BLaER1 treated with 17β-estradiol and CSF1 and Interleukin-3, amounts not matched to agents 10 nM and 100 nM (cell line): ENCODE data around the gene ESCO1.
"Not testable (repeated sequence)": the region's sequence is repeated elsewhere in the genome, so short reads cannot be mapped to it uniquely, and the experiment has no call there.

ENCODE experiments used
- H3K27ac ChIP-seq, 11 experiments: shearing (Covaris generic); formaldehyde crosslinking; 2 replicates each; pipeline ENCODE4 v1.8.1; 2022
- H3K27me3 ChIP-seq, 11 experiments: shearing (Covaris generic); formaldehyde crosslinking; 2 replicates each; pipeline ENCODE4 v1.8.1; 2022
- H3K36me3 ChIP-seq, 11 experiments: shearing (Covaris generic); formaldehyde crosslinking; 2 replicates each; pipeline ENCODE4 v1.8.1; 2022
- H3K4me1 ChIP-seq, 10 experiments: shearing (Covaris generic); formaldehyde crosslinking; 2 replicates each; pipeline ENCODE4 v1.8.1; 2022
- H3K4me2 ChIP-seq, 11 experiments: shearing (Covaris generic); formaldehyde crosslinking; 2 replicates each; pipeline ENCODE4 v1.8.1; 2022
- H3K4me3 ChIP-seq, 10 experiments: shearing (Covaris generic); formaldehyde crosslinking; 2 replicates each; pipeline ENCODE4 v1.8.1; 2022
- H3K9ac ChIP-seq, 11 experiments: shearing (Covaris generic); formaldehyde crosslinking; 2 replicates each; pipeline ENCODE4 v1.8.1; 2022
- H3K9me3 ChIP-seq, 11 experiments: shearing (Covaris generic); formaldehyde crosslinking; replicated peaks in 1 of 11; 2 replicates each; pipeline ENCODE4 v1.8.1; 2022
- H4K20me1 ChIP-seq, 11 experiments: shearing (Covaris generic); formaldehyde crosslinking; 2 replicates each; pipeline ENCODE4 v1.8.1; 2022
- Cebpa-rat ChIP-seq, 11 experiments: shearing (Covaris generic); IDR thresholded peaks; 2 replicates each; pipeline ENCODE4 v1.8.1; 2022

ESCO1 gene

DNA sequence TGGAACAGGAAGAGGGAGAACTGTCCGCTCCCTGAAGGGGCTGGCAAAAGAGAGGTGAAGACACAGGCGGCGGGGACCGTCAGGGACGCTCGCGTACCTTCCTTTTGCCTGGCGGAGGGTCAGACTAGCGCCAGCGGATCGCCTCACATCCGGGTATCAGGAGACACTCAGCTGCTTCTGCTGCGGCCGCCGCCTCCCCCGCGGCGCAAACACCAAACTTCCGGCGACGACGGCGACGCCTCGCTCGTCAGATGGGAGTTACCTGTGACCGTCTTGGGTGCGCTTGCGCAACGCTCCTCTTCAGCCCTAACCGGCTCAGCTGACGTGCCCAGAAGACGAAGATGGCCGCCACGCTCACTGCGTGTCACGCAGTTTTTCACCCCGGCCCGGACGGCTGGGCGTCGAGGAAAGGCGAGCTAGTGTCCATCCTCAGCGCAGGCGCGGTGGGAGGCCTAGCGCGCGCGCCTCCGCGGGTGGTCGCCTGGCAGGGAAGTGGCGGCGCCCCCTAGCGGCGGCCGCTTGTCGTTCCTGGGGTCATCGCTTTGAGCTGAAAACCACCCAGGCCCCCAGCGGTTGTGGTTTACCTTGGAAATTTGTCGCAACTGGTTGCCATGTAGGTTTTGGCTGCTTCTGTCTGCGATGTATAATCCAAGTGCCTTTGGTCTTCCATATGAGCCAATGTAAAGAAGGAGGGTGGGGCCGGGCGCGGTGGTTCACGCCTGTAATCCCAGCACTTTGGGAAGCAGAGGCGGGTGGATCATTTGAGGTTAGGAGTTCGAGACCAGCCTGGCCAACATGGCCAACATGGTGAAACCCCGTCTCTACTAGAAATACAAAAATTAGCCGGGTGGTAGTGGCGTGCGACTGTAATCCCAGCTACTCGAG, at the start of gene ESCO1:
Gene ESCO1, minus strand, starts transcription at position 179 of the 885 bp plus-strand sequence. CDS start 25,861 bp downstream, outside the sequence.
- TF ChIP-seq Cebpa-rat (IDR thresholded peaks at IDR 0.05): peak; percentile 77 to 97 (median 92)
- Histone ChIP-seq H3K9ac (peak within 1 kb of the TSS; percentile 79 to 97 (median 87)), H3K4me3 (peak within 1 kb of the TSS; percentile 86 to 98 (median 92)), H3K4me2 (peak within 1 kb of the TSS; percentile 77 to 97 (median 92)), H3K27me3 (no peaks in the 10 kb centered on the region), H3K27ac (peak within 1 kb of the TSS; percentile 78 to 97 (median 91)), H3K36me3 (peaks cover 0 to 9% (median 5%) of the 10 kb centered on the region in 11 experiments; a peak in 7 of 22 replicates), H3K4me1 (peaks cover 29 to 63% (median 40%) of the 10 kb centered on the region in 10 experiments), H4K20me1 (peaks cover 4 to 37% (median 24%) of the 10 kb centered on the region in 11 experiments; a peak in 13 of 22 replicates), H3K9me3 (peaks cover 0 to 3% (median 0%) of the 10 kb centered on the region in 11 experiments; a peak in 3 of 22 replicates)

GRCh38 chr18:21640375-21640774, 39.9 kb upstream of the ESCO1 start:
- H3K4me2 ChIP-seq, H3K9ac ChIP-seq, H3K27ac ChIP-seq, H3K4me3 ChIP-seq, H3K9me3 ChIP-seq, H3K27me3 ChIP-seq, H3K4me1 ChIP-seq: not testable (repeated sequence)
- Histone ChIP-seq H3K36me3 (peaks cover 13 to 61% (median 30%) of the 10 kb centered on the region in 11 experiments; a peak in 21 of 22 replicates), H4K20me1 (peaks cover 0 to 24% (median 0%) of the 10 kb centered on the region in 11 experiments; a peak in 6 of 22 replicates)

GRCh38 chr18:21638822-21639221, 38.3 kb upstream of the ESCO1 start:
- Histone ChIP-seq H3K9me3 (no peaks in the 10 kb centered on the region), H3K4me1 (no peaks in the 10 kb centered on the region), H4K20me1 (peaks cover 0 to 31% (median 6%) of the 10 kb centered on the region in 11 experiments; a peak in 9 of 22 replicates), H3K9ac (no peak overlapping the region), H3K27ac (no peak overlapping the region), H3K4me2 (no peak overlapping the region), H3K27me3 (no peaks in the 10 kb centered on the region), H3K4me3 (no peak overlapping the region), H3K36me3 (peaks cover 13 to 74% (median 43%) of the 10 kb centered on the region in 11 experiments)
- no peak for TF ChIP-seq Cebpa-rat (IDR thresholded peaks at IDR 0.05)

GRCh38 chr18:21636769-21637168, 36.3 kb upstream of the ESCO1 start:
- Histone ChIP-seq H3K27me3 (no peaks in the 10 kb centered on the region), H3K4me3 (no peak overlapping the region), H3K9me3 (no peaks in the 10 kb centered on the region), H3K4me1 (no peaks in the 10 kb centered on the region), H3K9ac (no peak overlapping the region), H4K20me1 (peaks cover 0 to 41% (median 13%) of the 10 kb centered on the region in 11 experiments; a peak in 15 of 22 replicates), H3K4me2 (no peak overlapping the region), H3K27ac (no peak overlapping the region), H3K36me3 (peaks cover 20 to 84% (median 59%) of the 10 kb centered on the region in 11 experiments)
- no peak for TF ChIP-seq Cebpa-rat (IDR thresholded peaks at IDR 0.05)

DNA sequence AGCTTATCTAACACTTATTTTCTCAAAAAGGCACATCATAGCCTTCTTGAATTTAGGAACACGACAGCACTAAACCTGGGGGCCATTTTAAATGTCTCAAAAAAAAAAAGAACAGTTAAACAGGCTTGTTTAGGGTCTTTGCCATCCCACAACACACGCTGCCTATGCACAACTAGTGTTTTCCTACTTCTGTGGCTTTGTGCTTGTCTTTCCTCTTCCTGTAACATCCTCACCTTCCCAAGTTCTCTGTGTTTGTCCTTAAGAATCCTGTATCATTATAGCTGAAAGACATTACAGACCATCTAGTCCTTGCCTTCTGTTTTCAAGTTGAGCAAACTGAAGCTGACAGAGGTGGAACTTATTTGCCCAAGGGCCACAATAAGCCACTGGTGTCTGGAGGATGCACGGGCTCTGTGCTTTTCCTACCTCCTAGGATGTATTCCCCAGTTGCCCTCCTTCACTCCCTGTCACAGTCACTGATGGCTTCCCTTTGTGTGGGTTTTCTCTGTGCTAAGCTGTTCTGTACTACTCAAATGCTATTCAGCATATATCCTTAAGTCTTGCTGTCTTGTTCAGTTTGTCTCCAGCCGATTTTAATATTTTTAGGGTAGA, 34.2 kb upstream of the ESCO1 start:
- H3K27me3 ChIP-seq: no peaks in the 10 kb centered on the region
- H3K4me3 ChIP-seq: no peak overlapping the region
- H3K4me1 ChIP-seq: no peaks in the 10 kb centered on the region
- no peaks in the 10 kb centered on the region for H3K9me3 ChIP-seq
- H4K20me1 ChIP-seq: peaks cover 0 to 50% (median 32%) of the 10 kb centered on the region in 11 experiments; a peak in 18 of 22 replicates
- no peak overlapping the region for H3K9ac ChIP-seq
- H3K27ac ChIP-seq: no peak overlapping the region
- TF ChIP-seq Cebpa-rat (IDR thresholded peaks at IDR 0.05): no peak
- H3K4me2 ChIP-seq: no peak overlapping the region
- peaks cover 39 to 84% (median 67%) of the 10 kb centered on the region in 11 experiments for H3K36me3 ChIP-seq

GRCh38 chr18:21632393-21632792, 31.9 kb upstream of the ESCO1 start:
- Histone ChIP-seq H3K27ac (no peak overlapping the region), H3K4me2 (no peak overlapping the region), H3K9ac (no peak overlapping the region), H3K4me3 (no peak overlapping the region), H3K36me3 (peaks cover 61 to 95% (median 89%) of the 10 kb centered on the region in 11 experiments), H4K20me1 (peaks cover 5 to 62% (median 55%) of the 10 kb centered on the region in 11 experiments; a peak in 20 of 22 replicates), H3K9me3 (no peaks in the 10 kb centered on the region), H3K27me3 (no peaks in the 10 kb centered on the region), H3K4me1 (peaks cover 0 to 15% (median 9%) of the 10 kb centered on the region in 10 experiments; a peak in 13 of 20 replicates)
- no peak for TF ChIP-seq Cebpa-rat (IDR thresholded peaks at IDR 0.05)

DNA sequence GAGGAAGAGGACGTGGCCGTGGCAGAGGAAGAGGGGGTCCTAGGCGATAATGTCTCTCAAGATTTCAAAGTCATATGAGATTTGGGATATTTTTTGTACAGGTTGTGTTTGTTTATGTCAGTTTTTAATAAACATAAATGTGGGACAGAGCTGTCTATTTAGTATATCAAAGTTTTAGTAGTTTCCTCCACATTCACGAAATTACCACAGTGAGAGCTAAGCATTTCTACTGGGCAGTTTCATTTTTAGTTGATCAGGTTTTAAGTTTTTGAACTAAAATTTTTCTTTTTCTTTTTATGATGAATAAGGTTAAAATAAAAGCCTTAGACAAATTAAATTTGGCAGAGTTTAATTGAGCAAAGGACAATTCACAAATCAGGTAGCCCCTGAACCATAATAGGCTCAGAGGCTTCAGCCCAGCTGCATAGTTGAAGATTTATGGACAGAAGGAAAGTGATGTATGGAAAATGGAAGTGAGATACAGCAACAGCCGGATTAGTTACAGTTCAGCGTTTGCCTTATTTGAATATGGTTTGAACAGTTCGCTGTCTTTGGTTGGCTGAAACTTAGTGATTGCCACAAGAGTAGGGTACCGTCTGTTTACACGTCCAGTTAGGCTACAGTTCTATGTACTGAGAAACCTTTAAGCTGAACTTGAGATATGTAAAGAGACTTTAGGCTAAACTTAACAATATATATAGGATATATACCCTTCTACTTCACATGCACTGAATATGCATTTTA, 28.8 kb upstream of the ESCO1 start:
- Histone ChIP-seq H3K36me3 (peaks cover 85 to 100% (median 98%) of the 10 kb centered on the region in 11 experiments), H3K9ac (no peak overlapping the region), H3K9me3 (no peaks in the 10 kb centered on the region), H3K4me3 (no peak overlapping the region), H3K4me2 (no peak overlapping the region), H3K27ac (no peak overlapping the region), H3K4me1 (peaks cover 0 to 15% (median 9%) of the 10 kb centered on the region in 10 experiments; a peak in 13 of 20 replicates), H4K20me1 (peaks cover 5 to 90% (median 75%) of the 10 kb centered on the region in 11 experiments; a peak in 21 of 22 replicates), H3K27me3 (no peaks in the 10 kb centered on the region)
- no peak for TF ChIP-seq Cebpa-rat (IDR thresholded peaks at IDR 0.05)

GRCh38 chr18:21621640-21622039, 21.1 kb upstream of the ESCO1 start:
- H3K9ac ChIP-seq, H3K4me1 ChIP-seq, H3K9me3 ChIP-seq, H3K27ac ChIP-seq, H3K4me2 ChIP-seq, H3K27me3 ChIP-seq, H3K4me3 ChIP-seq: not testable (repeated sequence)
- Histone ChIP-seq H3K36me3 (peaks cover 75 to 100% (median 98%) of the 10 kb centered on the region in 11 experiments), H4K20me1 (peaks cover 49 to 100% (median 100%) of the 10 kb centered on the region in 11 experiments; a peak in 21 of 22 replicates)
